ENCODE measurements around the gene MATR3.
"Not testable (repeated sequence)": the region's sequence is repeated elsewhere in the genome, so short reads cannot be mapped to it uniquely, and the experiment has no call there.

DNA sequence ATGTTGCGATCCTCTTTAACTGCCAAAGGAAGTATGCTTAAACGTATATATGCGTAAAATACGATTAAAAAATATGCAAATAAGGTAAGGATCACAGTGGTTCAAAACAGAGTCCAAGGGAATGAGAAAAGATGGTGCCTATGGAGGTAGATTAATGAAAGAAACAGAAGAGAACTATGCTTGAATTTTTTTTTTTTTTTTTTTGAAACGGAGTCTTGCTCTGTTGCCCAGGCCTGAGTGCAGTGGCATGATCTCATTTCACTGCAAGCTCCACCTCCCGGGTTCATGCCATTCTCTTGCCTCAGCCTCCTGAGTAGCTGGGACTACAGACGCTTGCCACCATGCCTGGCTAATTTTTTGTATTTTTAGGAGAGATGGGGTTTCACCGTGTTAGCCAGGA is 51.9 kb downstream of the MATR3 start:
- TF ChIP-seq, protein P1, sequence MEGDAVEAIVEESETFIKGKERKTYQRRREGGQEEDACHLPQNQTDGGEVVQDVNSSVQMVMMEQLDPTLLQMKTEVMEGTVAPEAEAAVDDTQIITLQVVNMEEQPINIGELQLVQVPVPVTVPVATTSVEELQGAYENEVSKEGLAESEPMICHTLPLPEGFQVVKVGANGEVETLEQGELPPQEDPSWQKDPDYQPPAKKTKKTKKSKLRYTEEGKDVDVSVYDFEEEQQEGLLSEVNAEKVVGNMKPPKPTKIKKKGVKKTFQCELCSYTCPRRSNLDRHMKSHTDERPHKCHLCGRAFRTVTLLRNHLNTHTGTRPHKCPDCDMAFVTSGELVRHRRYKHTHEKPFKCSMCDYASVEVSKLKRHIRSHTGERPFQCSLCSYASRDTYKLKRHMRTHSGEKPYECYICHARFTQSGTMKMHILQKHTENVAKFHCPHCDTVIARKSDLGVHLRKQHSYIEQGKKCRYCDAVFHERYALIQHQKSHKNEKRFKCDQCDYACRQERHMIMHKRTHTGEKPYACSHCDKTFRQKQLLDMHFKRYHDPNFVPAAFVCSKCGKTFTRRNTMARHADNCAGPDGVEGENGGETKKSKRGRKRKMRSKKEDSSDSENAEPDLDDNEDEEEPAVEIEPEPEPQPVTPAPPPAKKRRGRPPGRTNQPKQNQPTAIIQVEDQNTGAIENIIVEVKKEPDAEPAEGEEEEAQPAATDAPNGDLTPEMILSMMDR (IDR thresholded peaks at IDR 0.05), result not testable (repeated sequence)
- not testable (repeated sequence) for TF ChIP-seq POLR2AphosphoS5, POLR2A, EP300 (IDR thresholded peaks at IDR 0.05)
